Cardiac ventricle fibroblast (primary cell): ENCODE data around the gene RFPL4AL1. TPM values are rescaled to one million over a fixed set of nuclear protein-coding genes. Genes with fewer than 3 reads are reported as not detected.

ENCODE experiments used
- total RNA-seq: library from RNA; depleted of rRNA; stranded (reverse); fragments of >200 nt; gene quantifications from 2 replicates; pipeline ENCODE4 v1.2.3, GENCODE V29; 2015

The RFPL4AL1 gene
- not detected in 2 replicates for total RNA-seq

GRCh38 chr19:55768818-55769217, at the start of gene RFPL4AL1:
TSS of gene RFPL4AL1 (plus strand) at chr19:55769118. CDS start at chr19:55771805, 2,687 bp downstream.

GRCh38 chr19:55738302-55738701, 30.6 kb upstream of the RFPL4AL1 start, which contains the start of gene NLRP9:
TSS of gene NLRP9 (minus strand) at chr19:55738402. CDS start at chr19:55738374, 28 bp downstream.

GRCh38 chr19:55758797-55759196, 10.1 kb upstream of the RFPL4AL1 start, which contains the start of gene RFPL4A:
TSS of gene RFPL4A (plus strand) at chr19:55759097. CDS start at chr19:55761801, 2,704 bp downstream.

Other genes starting within 250 kb of the RFPL4AL1 start
- not detected in 2 replicates for gene SBK2, start 232.0 kb upstream of the RFPL4AL1 start, total RNA-seq
- not detected in 2 replicates for gene SBK3, start 223.6 kb upstream of the RFPL4AL1 start, total RNA-seq
- 6.3 and 6.6 TPM in 2 replicates for gene ZNF579, start 188.3 kb upstream of the RFPL4AL1 start, total RNA-seq
- gene FIZ1, start 169.6 kb upstream of the RFPL4AL1 start, total RNA-seq: 4.9 and 7.0 TPM in 2 replicates
- 17.9 and 21.6 TPM in 2 replicates for gene ZNF524, start 168.8 kb upstream of the RFPL4AL1 start, total RNA-seq
- gene ZNF865, start 163.5 kb upstream of the RFPL4AL1 start, total RNA-seq: 6.8 and 7.6 TPM in 2 replicates
- gene ZNF784, start 144.6 kb upstream of the RFPL4AL1 start, total RNA-seq: 2.1 and 4.0 TPM in 2 replicates
- 16.3 and 17.3 TPM in 2 replicates for gene ZNF580, start 128.1 kb upstream of the RFPL4AL1 start, total RNA-seq
- gene ZNF581, start 125.5 kb upstream of the RFPL4AL1 start, total RNA-seq: 37.1 and 44.1 TPM in 2 replicates
- 14.9 and 17.8 TPM in 2 replicates for gene CCDC106, start 120.9 kb upstream of the RFPL4AL1 start, total RNA-seq
- gene U2AF2, start 114.1 kb upstream of the RFPL4AL1 start, total RNA-seq: 86.1 and 111 TPM in 2 replicates
- 164 and 197 TPM in 2 replicates for gene EPN1, start 93.9 kb upstream of the RFPL4AL1 start, total RNA-seq
- gene NLRP9, start 30.7 kb upstream of the RFPL4AL1 start, total RNA-seq: not detected in 2 replicates
- gene RFPL4A, start 10.0 kb upstream of the RFPL4AL1 start, total RNA-seq: not detected in 2 replicates
- gene NLRP11, start 62.9 kb downstream of the RFPL4AL1 start, total RNA-seq: 0.06 TPM in 1 of 2 replicates, not detected in the other
- not detected in 2 replicates for gene NLRP4, start 67.4 kb downstream of the RFPL4AL1 start, total RNA-seq
- gene NLRP13, start 163.2 kb downstream of the RFPL4AL1 start, total RNA-seq: not detected in 2 replicates
- not detected in 2 replicates for gene NLRP8, start 178.7 kb downstream of the RFPL4AL1 start, total RNA-seq
- not detected in 2 replicates for gene NLRP5, start 217.7 kb downstream of the RFPL4AL1 start, total RNA-seq